Tibial nerve (tissue), 4 donors: ENCODE results near the gene ZNF775.

Experiments
- CTCF ChIP-seq, 5 experiments: fragments of 200-600 bp in 3 of 5; fragments of 450-650 bp in 2 of 5; sonication (generic) in 3 of 5; IDR thresholded peaks; one replicate each; pipeline ENCODE4 v1.5.1; 2016 to 2019; ENCODE audit warnings: antibody characterized with exemption in 5 of 5, mild to moderate bottlenecking in 3 of 5, moderate library complexity in 2 of 5
- EP300 ChIP-seq, 2 donors: sonication (generic); formaldehyde crosslinking; IDR thresholded peaks; one replicate each; pipeline ENCODE4 v1.6.1; 2017; ENCODE audit warnings: antibody characterized with exemption in 2 of 2, mild to moderate bottlenecking in 1 of 2
- POLR2A ChIP-seq, 2 donors: fragments of 450-650 bp; IDR thresholded peaks; one replicate each; pipeline ENCODE4 v1.6.1; 2017; ENCODE audit warnings: antibody characterized with exemption in 2 of 2, mild to moderate bottlenecking in 2 of 2, moderate library complexity in 2 of 2

GRCh38 chr7:150382123-150382843, 3.2 kb downstream of the ZNF775 start:
- TF ChIP-seq EP300 (IDR thresholded peaks at IDR 0.05) (no peak), CTCF (IDR thresholded peaks at IDR 0.05) (no peak), POLR2A (IDR thresholded peaks at IDR 0.05) (no peak)
